ENCODE results near the gene CNOT4.

DNA sequence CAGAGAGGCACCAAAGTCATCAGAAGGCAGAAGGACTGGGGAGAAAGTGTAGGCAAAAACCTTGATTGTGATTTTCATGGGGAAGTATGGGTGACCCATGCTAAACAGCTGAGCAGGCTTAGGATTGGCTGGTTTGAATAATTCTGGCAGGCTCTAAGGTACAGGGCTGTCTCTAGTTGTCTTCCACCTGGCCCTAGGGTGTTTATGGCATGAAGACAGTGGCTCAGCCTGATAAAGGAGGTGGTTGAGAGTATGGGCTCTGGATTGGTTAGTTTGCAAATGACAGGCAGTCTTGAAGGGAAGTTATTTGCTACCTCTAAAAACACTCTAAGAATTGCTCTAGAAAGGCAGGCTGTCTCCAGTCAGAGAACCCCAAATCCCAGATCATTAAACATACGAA lies 176.0 kb downstream of the CNOT4 start:
- TF ChIP-seq CTCF (IDR thresholded peaks at IDR 0.05) (no peak), POLR2A (IDR thresholded peaks at IDR 0.05) (no peak)

All from body of pancreas (tissue), 4 donors.